Left ventricle myocardium superior (tissue), 1 donor: ENCODE measurements around the gene PSMA6. TPM values are rescaled to one million over a fixed set of nuclear protein-coding genes. Genes with fewer than 3 reads are reported as not detected.
A peak's percentile ranks its signal among the peaks of the same experiment; 100 is the strongest.
"Not testable (repeated sequence)": the region's sequence is repeated elsewhere in the genome, so short reads cannot be mapped to it uniquely, and the experiment has no call there.

Experiments used
- ATAC-seq: fragments of 200-7000 bp; cut with Tn5 transposase; one replicate; pipeline ENCODE4 v1.9.1; 2020; ENCODE audit warnings: mild to moderate bottlenecking, moderate library complexity
- DNase-seq: peaks from one replicate; pipeline ENCODE4 v3.0.0-alpha.2; 2020
- intact Hi-C: fragments of 100-400 bp; cut with micrococcal nuclease; formaldehyde crosslinking; loops from one replicate; pipeline ENCODE4 v1.11.0; 2022
- total RNA-seq: library from RNA; stranded (reverse); fragmentation: NEBNext Ultra II Directional; extraction: Animal tissue kit (Norgen Biotek cat#: 25700); gene quantifications from one replicate; pipeline ENCODE4 v1.2.1, GENCODE V29; 2021
- donor health status: DM: no; HTN: yes; CAD: no; lungs with severe emphysema.

PSMA6 gene
- total RNA-seq, 1 donor from 2014 or later, result 185 TPM

GRCh38 chr14:35353409-35354172 is 61.4 kb downstream of the PSMA6 start:
- DNase-seq (no peak), ATAC-seq (no peak)
- intact Hi-C loops, result no loop called here

- intact Hi-C loops, result loop anchor here (5.0 kb wide), 1 partner anchor 313 kb away; no protein-coding TSS in a partner anchor
- not testable (repeated sequence) for ATAC-seq, DNase-seq
Measured at GRCh38 chr14:35355235-35355634, 63.1 kb downstream of the PSMA6 start.

- no peak for DNase-seq
- ATAC-seq, result no peak
- intact Hi-C loops, result loop anchor here (5.0 kb wide), 1 partner anchor 314 kb away; no protein-coding TSS in a partner anchor
Measured at GRCh38 chr14:35355981-35356841, 64.0 kb downstream of the PSMA6 start.

GRCh38 chr14:35359655-35360054 is 67.5 kb downstream of the PSMA6 start:
- intact Hi-C loops, result loop anchor here (5.0 kb wide), 1 partner anchor 317 kb away; no protein-coding TSS in a partner anchor
- not testable (repeated sequence) for ATAC-seq, DNase-seq

- no peak for ATAC-seq
- no peak for DNase-seq
- intact Hi-C loops, result no loop called here
Measured at GRCh38 chr14:35361141-35361480, 68.9 kb downstream of the PSMA6 start.

- DNase-seq (no peak), ATAC-seq (no peak)
- intact Hi-C loops, result no loop called here
Measured at GRCh38 chr14:35362450-35362849, 70.3 kb downstream of the PSMA6 start.

GRCh38 chr14:35362911-35363374 is 70.8 kb downstream of the PSMA6 start:
- no peak for ATAC-seq
- intact Hi-C loops, result no loop called here
- no peak for DNase-seq

- ATAC-seq (peak; percentile 76), DNase-seq (peak; percentile 49)
- intact Hi-C loops, result loop anchor here (5.0 kb wide), 1 partner anchor 488 kb away; the partner anchor contains the start of gene BAZ1A
Measured at GRCh38 chr14:35365130-35366055, 73.2 kb downstream of the PSMA6 start.

- no peak for ATAC-seq
- intact Hi-C loops, result loop anchor here (5.0 kb wide), 1 partner anchor 489 kb away; the partner anchor contains the start of gene BAZ1A
- peak; percentile 39 for DNase-seq
Measured at GRCh38 chr14:35366056-35366451, 73.9 kb downstream of the PSMA6 start.

GRCh38 chr14:35366521-35366976 is 74.4 kb downstream of the PSMA6 start:
- no peak for ATAC-seq
- no peak for DNase-seq
- intact Hi-C loops, result loop anchor here (5.0 kb wide), 1 partner anchor 489 kb away; the partner anchor contains the start of gene BAZ1A

- DNase-seq (no peak), ATAC-seq (no peak)
- intact Hi-C loops, result loop anchor here (5.0 kb wide), 1 partner anchor 490 kb away; the partner anchor contains the start of gene BAZ1A
Measured at GRCh38 chr14:35367056-35367372, 74.8 kb downstream of the PSMA6 start.

Other genes starting within 250 kb of the PSMA6 start
- gene FAM177A1, start 246.1 kb upstream of the PSMA6 start, total RNA-seq, result 51.3 TPM
- gene PPP2R3C, start 170.4 kb upstream of the PSMA6 start, total RNA-seq, result 24.7 TPM
- 17.0 TPM for gene PRORP, start 169.8 kb upstream of the PSMA6 start, total RNA-seq
- 96.4 TPM for gene NFKBIA, start 112.4 kb downstream of the PSMA6 start, total RNA-seq
- not detected for gene INSM2, start 241.8 kb downstream of the PSMA6 start, total RNA-seq